HUES48 (cell line): ENCODE data around the gene PAEP.

ENCODE experiments used
- H3K27ac ChIP-seq: one replicate; pipeline ENCODE4 v1.7.0; 2013; ENCODE audit warnings: low read depth, low read length, inconsistent platforms
- H3K27me3 ChIP-seq: 2 replicates; pipeline ENCODE4 v1.6.1; 2013; ENCODE audit warnings: mild to moderate bottlenecking, low read length; ENCODE audit not compliant: control insufficient read depth, insufficient read depth
- H3K36me3 ChIP-seq: 2 replicates; pipeline ENCODE4 v1.6.1; 2013; ENCODE audit warnings: low read length; ENCODE audit not compliant: control insufficient read depth, insufficient read depth
- H3K4me1 ChIP-seq: 2 replicates; pipeline ENCODE4 v1.6.1; 2013; ENCODE audit warnings: mild to moderate bottlenecking, low read length; ENCODE audit not compliant: control insufficient read depth, insufficient read depth
- H3K4me3 ChIP-seq: 2 replicates; pipeline ENCODE4 v1.5.1; 2013; ENCODE audit warnings: mild to moderate bottlenecking, low read depth, low read length
- H3K9ac ChIP-seq: 2 replicates; pipeline ENCODE4 v1.6.1; 2013; ENCODE audit warnings: mild to moderate bottlenecking, low read depth, low read length, moderate library complexity
- H3K9me3 ChIP-seq: 2 replicates; pipeline ENCODE4 v1.6.1; 2013; ENCODE audit warnings: low read length; ENCODE audit not compliant: control insufficient read depth, insufficient read depth

The PAEP gene

GRCh38 chr9:135520916-135521607, 40.5 kb upstream of the PAEP start, which contains the start of gene LCN1:
LCN1 (plus strand) TSS chr9:135521440; CDS start chr9:135521498, 58 bp downstream.
- no peaks in the 10 kb centered on the region for H3K27me3 ChIP-seq
- no peaks in the 10 kb centered on the region for H3K9me3 ChIP-seq
- H3K36me3 ChIP-seq = no peaks in the 10 kb centered on the region
- H3K27ac ChIP-seq = no peak within 1 kb of the TSS
- no peaks in the 10 kb centered on the region for H3K4me1 ChIP-seq
- H3K9ac ChIP-seq = no peak within 1 kb of the TSS
- H3K4me3 ChIP-seq = no peak within 1 kb of the TSS

GRCh38 chr9:135521608-135522095, 39.9 kb upstream of the PAEP start:
- H3K4me1 ChIP-seq = peaks cover under 1% of the 10 kb centered on the region; the same call in 1 of the 2 replicates
- H3K4me3 ChIP-seq = no peak overlapping the region
- no peaks in the 10 kb centered on the region for H3K27me3 ChIP-seq
- H3K36me3 ChIP-seq = no peaks in the 10 kb centered on the region
- no peak overlapping the region for H3K27ac ChIP-seq
- H3K9ac ChIP-seq = no peak overlapping the region
- no peaks in the 10 kb centered on the region for H3K9me3 ChIP-seq

GRCh38 chr9:135522137-135522877, 39.2 kb upstream of the PAEP start:
- Histone ChIP-seq H3K27me3 (no peaks in the 10 kb centered on the region), H3K4me3 (no peak overlapping the region), H3K4me1 (peaks cover 5% of the 10 kb centered on the region; the same call in 1 of the 2 replicates), H3K9me3 (no peaks in the 10 kb centered on the region), H3K27ac (no peak overlapping the region), H3K9ac (no peak overlapping the region), H3K36me3 (no peaks in the 10 kb centered on the region)

GRCh38 chr9:135522931-135523330, 38.6 kb upstream of the PAEP start:
- Histone ChIP-seq H3K9me3 (no peaks in the 10 kb centered on the region), H3K9ac (no peak overlapping the region), H3K4me1 (peaks cover 5% of the 10 kb centered on the region; the same call in 1 of the 2 replicates), H3K36me3 (no peaks in the 10 kb centered on the region), H3K27me3 (no peaks in the 10 kb centered on the region), H3K27ac (no peak overlapping the region), H3K4me3 (no peak overlapping the region)

GRCh38 chr9:135523521-135524129, 37.9 kb upstream of the PAEP start:
- H3K27ac ChIP-seq = no peak overlapping the region
- H3K36me3 ChIP-seq = no peaks in the 10 kb centered on the region
- no peaks in the 10 kb centered on the region for H3K9me3 ChIP-seq
- H3K4me3 ChIP-seq = no peak overlapping the region
- peaks cover 5% of the 10 kb centered on the region; the same call in 1 of the 2 replicates for H3K4me1 ChIP-seq
- H3K27me3 ChIP-seq = no peaks in the 10 kb centered on the region
- no peak overlapping the region for H3K9ac ChIP-seq

- Histone ChIP-seq H3K9ac (no peak overlapping the region), H3K27me3 (no peaks in the 10 kb centered on the region), H3K27ac (no peak overlapping the region), H3K4me1 (peaks cover 5% of the 10 kb centered on the region; the same call in 1 of the 2 replicates), H3K9me3 (no peaks in the 10 kb centered on the region), H3K36me3 (no peaks in the 10 kb centered on the region), H3K4me3 (no peak overlapping the region)
Observed at GRCh38 chr9:135524130-135524861, 37.3 kb upstream of the PAEP start.

GRCh38 chr9:135525241-135526088, 36.1 kb upstream of the PAEP start:
- Histone ChIP-seq H3K36me3 (no peaks in the 10 kb centered on the region), H3K27ac (no peak overlapping the region), H3K27me3 (no peaks in the 10 kb centered on the region), H3K9ac (no peak overlapping the region), H3K9me3 (no peaks in the 10 kb centered on the region), H3K4me1 (peaks cover 5% of the 10 kb centered on the region; the same call in 1 of the 2 replicates), H3K4me3 (no peak overlapping the region)

GRCh38 chr9:135526089-135526729, 35.3 kb upstream of the PAEP start:
- Histone ChIP-seq H3K4me1 (peaks cover 5% of the 10 kb centered on the region; the same call in 1 of the 2 replicates), H3K36me3 (no peaks in the 10 kb centered on the region), H3K9me3 (no peaks in the 10 kb centered on the region), H3K27me3 (no peaks in the 10 kb centered on the region), H3K4me3 (no peak overlapping the region), H3K27ac (no peak overlapping the region), H3K9ac (no peak overlapping the region)

GRCh38 chr9:135526730-135527571, 34.6 kb upstream of the PAEP start:
- Histone ChIP-seq H3K9ac (no peak overlapping the region), H3K27me3 (no peaks in the 10 kb centered on the region), H3K4me1 (peaks cover 5% of the 10 kb centered on the region; the same call in 1 of the 2 replicates), H3K4me3 (no peak overlapping the region), H3K36me3 (no peaks in the 10 kb centered on the region), H3K27ac (no peak overlapping the region), H3K9me3 (no peaks in the 10 kb centered on the region)
